ENCODE results near the gene KCTD14. TPM values are rescaled to one million over a fixed set of nuclear protein-coding genes. Genes with fewer than 3 reads are reported as not detected.
"Not testable (repeated sequence)": the region's sequence is repeated elsewhere in the genome, so short reads cannot be mapped to it uniquely, and the experiment has no call there.

KCTD14 gene
- total RNA-seq, 1 experiment from 2014 or later = 17.6 TPM

- Mint-ChIP-seq H3K9me3 (ENCODE audit: low read depth, unreplicated experiment) (no peaks in the 10 kb centered on the region), H3K36me3 (ENCODE audit: insufficient read depth, unreplicated experiment) (peaks cover under 1% of the 10 kb centered on the region), H3K4me1 (ENCODE audit: low read depth, unreplicated experiment) (no peaks in the 10 kb centered on the region), H3K27ac (ENCODE audit: unreplicated experiment) (no peak overlapping the region), H3K27me3 (ENCODE audit: unreplicated experiment) (no peaks in the 10 kb centered on the region), H3K4me3 (ENCODE audit: low read depth, unreplicated experiment) (no peak overlapping the region)
- no TSS peak for BruUV-seq (replicated peaks)
- CTCF ChIA-PET = no interaction called here
- no peak for TF ChIP-seq CTCF (IDR thresholded peaks at IDR 0.05; ENCODE audit: unreplicated experiment)
- no peak for DNase-seq
- intact Hi-C loops (cut with micrococcal nuclease; ENCODE audit: unreplicated experiment) = no loop called here
Observed at GRCh38 chr11:78060533-78060932, 37.5 kb upstream of the KCTD14 start.

GRCh38 chr11:78059749-78060328 is 36.8 kb upstream of the KCTD14 start:
- H3K4me1 Mint-ChIP-seq (ENCODE audit: low read depth, unreplicated experiment); H3K27ac Mint-ChIP-seq (ENCODE audit: unreplicated experiment); H3K4me3 Mint-ChIP-seq (ENCODE audit: low read depth, unreplicated experiment); H3K27me3 Mint-ChIP-seq (ENCODE audit: unreplicated experiment); DNase-seq; intact Hi-C loops (cut with micrococcal nuclease; ENCODE audit: unreplicated experiment); BruUV-seq (replicated peaks); CTCF ChIA-PET; H3K36me3 Mint-ChIP-seq (ENCODE audit: insufficient read depth, unreplicated experiment); H3K9me3 Mint-ChIP-seq (ENCODE audit: low read depth, unreplicated experiment): not testable (repeated sequence)

- CTCF ChIA-PET = no interaction called here
- BruUV-seq (replicated peaks) = no TSS peak
- DNase-seq = no peak
Observed at GRCh38 chr11:78057462-78058055, 34.5 kb upstream of the KCTD14 start.

GRCh38 chr11:78056093-78056492 is 33.0 kb upstream of the KCTD14 start:
- H3K27me3 Mint-ChIP-seq (ENCODE audit: unreplicated experiment) = no peaks in the 10 kb centered on the region
- DNase-seq = no peak
- H3K4me3 Mint-ChIP-seq (ENCODE audit: low read depth, unreplicated experiment) = no peak overlapping the region
- H3K4me1 Mint-ChIP-seq (ENCODE audit: low read depth, unreplicated experiment) = peaks cover 2% of the 10 kb centered on the region
- H3K27ac Mint-ChIP-seq (ENCODE audit: unreplicated experiment) = no peak overlapping the region
- CTCF ChIA-PET = no interaction called here
- intact Hi-C loops (cut with micrococcal nuclease; ENCODE audit: unreplicated experiment) = no loop called here
- no peaks in the 10 kb centered on the region for H3K9me3 Mint-ChIP-seq (ENCODE audit: low read depth, unreplicated experiment)
- no peaks in the 10 kb centered on the region for H3K36me3 Mint-ChIP-seq (ENCODE audit: insufficient read depth, unreplicated experiment)
- no TSS peak for BruUV-seq (replicated peaks)
- no peak for TF ChIP-seq CTCF (IDR thresholded peaks at IDR 0.05; ENCODE audit: unreplicated experiment)

More at GRCh38 chr11:78057462-78058055, 34.5 kb upstream of the KCTD14 start:
- no peak overlapping the region for H3K4me3 Mint-ChIP-seq (ENCODE audit: low read depth, unreplicated experiment)
- intact Hi-C loops (cut with micrococcal nuclease; ENCODE audit: unreplicated experiment) = no loop called here
- no peaks in the 10 kb centered on the region for H3K27me3 Mint-ChIP-seq (ENCODE audit: unreplicated experiment)
- H3K9me3 Mint-ChIP-seq (ENCODE audit: low read depth, unreplicated experiment) = no peaks in the 10 kb centered on the region
- no peak overlapping the region for H3K27ac Mint-ChIP-seq (ENCODE audit: unreplicated experiment)
- TF ChIP-seq CTCF (IDR thresholded peaks at IDR 0.05; ENCODE audit: unreplicated experiment) = no peak
- no peaks in the 10 kb centered on the region for H3K36me3 Mint-ChIP-seq (ENCODE audit: insufficient read depth, unreplicated experiment)
- H3K4me1 Mint-ChIP-seq (ENCODE audit: low read depth, unreplicated experiment) = no peaks in the 10 kb centered on the region

GRCh38 chr11:78054971-78055370 is 31.9 kb upstream of the KCTD14 start:
- Mint-ChIP-seq H3K9me3 (ENCODE audit: low read depth, unreplicated experiment) (no peaks in the 10 kb centered on the region), H3K27ac (ENCODE audit: unreplicated experiment) (no peak overlapping the region), H3K4me1 (ENCODE audit: low read depth, unreplicated experiment) (peaks cover 8% of the 10 kb centered on the region), H3K36me3 (ENCODE audit: insufficient read depth, unreplicated experiment) (no peaks in the 10 kb centered on the region), H3K4me3 (ENCODE audit: low read depth, unreplicated experiment) (no peak overlapping the region), H3K27me3 (ENCODE audit: unreplicated experiment) (no peaks in the 10 kb centered on the region)
- DNase-seq = no peak
- intact Hi-C loops (cut with micrococcal nuclease; ENCODE audit: unreplicated experiment) = no loop called here
- no peak for TF ChIP-seq CTCF (IDR thresholded peaks at IDR 0.05; ENCODE audit: unreplicated experiment)
- no TSS peak for BruUV-seq (replicated peaks)
- CTCF ChIA-PET = no interaction called here
